Measurements from ENCODE around the gene MANBA.

DNA sequence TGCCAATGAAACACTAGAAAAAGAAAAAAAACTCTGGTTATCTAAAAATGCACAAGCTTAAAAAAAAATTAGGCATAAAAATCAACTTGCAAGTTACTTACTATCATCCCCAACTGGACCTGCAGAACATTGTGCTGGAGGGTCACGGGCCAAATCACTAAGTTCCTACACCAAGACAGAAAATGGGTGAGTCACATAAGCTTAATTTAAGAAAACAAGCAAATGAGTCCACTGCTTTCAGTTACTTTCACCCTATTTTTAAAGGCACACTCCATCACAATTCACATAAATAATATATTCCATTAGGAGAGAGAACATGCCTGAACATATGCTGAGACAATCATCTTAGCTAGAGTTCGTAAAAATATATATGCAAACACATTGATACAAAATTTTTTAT is 48.9 kb upstream of the MANBA start:
- TF ChIP-seq SIN3A (IDR thresholded peaks at IDR 0.05; ENCODE audit: borderline replicate concordance, insufficient read depth, low read length) (no peak), TAF1 (IDR thresholded peaks at IDR 0.05; ENCODE audit: borderline replicate concordance, insufficient read depth, low read length) (no peak), POLR2AphosphoS5 (IDR thresholded peaks at IDR 0.05; ENCODE audit: low read depth, low read length) (no peak), FOXP2 (optimal IDR thresholded peaks at IDR 0.05; ENCODE audit: borderline replicate concordance, extremely low read depth, extremely low read length, insufficient read depth) (no peak)
- TF ChIP-seq, protein P1, sequence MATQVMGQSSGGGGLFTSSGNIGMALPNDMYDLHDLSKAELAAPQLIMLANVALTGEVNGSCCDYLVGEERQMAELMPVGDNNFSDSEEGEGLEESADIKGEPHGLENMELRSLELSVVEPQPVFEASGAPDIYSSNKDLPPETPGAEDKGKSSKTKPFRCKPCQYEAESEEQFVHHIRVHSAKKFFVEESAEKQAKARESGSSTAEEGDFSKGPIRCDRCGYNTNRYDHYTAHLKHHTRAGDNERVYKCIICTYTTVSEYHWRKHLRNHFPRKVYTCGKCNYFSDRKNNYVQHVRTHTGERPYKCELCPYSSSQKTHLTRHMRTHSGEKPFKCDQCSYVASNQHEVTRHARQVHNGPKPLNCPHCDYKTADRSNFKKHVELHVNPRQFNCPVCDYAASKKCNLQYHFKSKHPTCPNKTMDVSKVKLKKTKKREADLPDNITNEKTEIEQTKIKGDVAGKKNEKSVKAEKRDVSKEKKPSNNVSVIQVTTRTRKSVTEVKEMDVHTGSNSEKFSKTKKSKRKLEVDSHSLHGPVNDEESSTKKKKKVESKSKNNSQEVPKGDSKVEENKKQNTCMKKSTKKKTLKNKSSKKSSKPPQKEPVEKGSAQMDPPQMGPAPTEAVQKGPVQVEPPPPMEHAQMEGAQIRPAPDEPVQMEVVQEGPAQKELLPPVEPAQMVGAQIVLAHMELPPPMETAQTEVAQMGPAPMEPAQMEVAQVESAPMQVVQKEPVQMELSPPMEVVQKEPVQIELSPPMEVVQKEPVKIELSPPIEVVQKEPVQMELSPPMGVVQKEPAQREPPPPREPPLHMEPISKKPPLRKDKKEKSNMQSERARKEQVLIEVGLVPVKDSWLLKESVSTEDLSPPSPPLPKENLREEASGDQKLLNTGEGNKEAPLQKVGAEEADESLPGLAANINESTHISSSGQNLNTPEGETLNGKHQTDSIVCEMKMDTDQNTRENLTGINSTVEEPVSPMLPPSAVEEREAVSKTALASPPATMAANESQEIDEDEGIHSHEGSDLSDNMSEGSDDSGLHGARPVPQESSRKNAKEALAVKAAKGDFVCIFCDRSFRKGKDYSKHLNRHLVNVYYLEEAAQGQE (IDR thresholded peaks at IDR 0.05; ENCODE audit: insufficient read depth in 1 of 2, low read depth in 2 of 2, low read length in 2 of 2): no peak

Data from PFSK-1 (cell line).